Right lobe of liver (tissue), 6 donors: Measurements from ENCODE around the gene PROZ. TPM values are rescaled to one million over a fixed set of nuclear protein-coding genes. Genes with fewer than 3 reads are reported as not detected.

ENCODE experiments used
- ATAC-seq, 4 donors: fragments of 200-7000 bp; cut with Tn5 transposase; one replicate each; pipeline ENCODE4 v1.9.1; 2020; ENCODE audit warnings: mild to moderate bottlenecking in 4 of 4, moderate library complexity in 4 of 4
- DNase-seq, 3 donors: peaks; one replicate each; pipeline ENCODE4 v3.0.0-alpha.2; 2020
- H3K27ac ChIP-seq, 3 donors: fragments of 200-600 bp; one replicate each; pipeline ENCODE4 v1.8.0; 2022
- H3K27me3 ChIP-seq, 2 donors: fragments of 200-600 bp; one replicate each; pipeline ENCODE4 v1.8.0; 2022
- H3K36me3 ChIP-seq, 4 donors: fragments of 200-600 bp; sonication (generic) in 1 of 4; one replicate each; pipeline versions ENCODE4 v1.5.1 to v1.8.0; 2017 to 2022; ENCODE audit warnings: control low read depth in 1 of 4
- H3K4me1 ChIP-seq, 4 donors: fragments of 200-600 bp; sonication (generic) in 1 of 4; one replicate each; pipeline versions ENCODE4 v1.5.1 to v1.8.0; 2017 to 2022; ENCODE audit warnings: control low read depth in 1 of 4
- H3K4me3 ChIP-seq, 3 donors: fragments of 200-600 bp; one replicate each; pipeline ENCODE4 v1.8.0; 2022
- H3K9me3 ChIP-seq, 4 donors: fragments of 200-600 bp; sonication (generic) in 1 of 4; one replicate each; pipeline versions ENCODE4 v1.5.1 to v1.8.0; 2017 to 2022; ENCODE audit warnings: control low read depth in 1 of 4
- POLR2A ChIP-seq: fragments of 450-650 bp; IDR thresholded peaks from one replicate; pipeline ENCODE4 v1.6.1; 2017; ENCODE audit warnings: antibody characterized with exemption, mild to moderate bottlenecking
- WGBS: methylation state at CpG from one replicate; pipeline ENCODE4 v1.1.6; 2018; ENCODE audit warnings: low coverage, low lambda C conversion rate; ENCODE audit not compliant: insufficient coverage; ENCODE audit errors: missing lambda C conversion rate; 5-methylcytosine and 5-hydroxymethylcytosine counted together
- intact Hi-C, 2 donors: fragments of 100-400 bp; cut with DNase I; formaldehyde crosslinking; loops; one replicate each; pipeline versions ENCODE4 v1.11.2 to v1.14.1; 2022
- total RNA-seq, 6 experiments: library from RNA; depleted of rRNA in 2 of 6; stranded (reverse); fragments of >200 nt in 2 of 6; fragmentation: NEBNext Ultra II Directional in 3 of 6; extraction: Animal tissue kit (Norgen Biotek cat#: 25700) in 3 of 6; gene quantifications; one replicate each; pipeline versions ENCODE4 v1.1.0 to v1.2.4, GENCODE V29; 2016 to 2023
- TF ChIP-seq, protein P1 (sequence below), 4 donors: fragments of 200-600 bp in 3 of 4; fragments of 450-650 bp in 1 of 4; IDR thresholded peaks; one replicate each; pipeline versions ENCODE4 v1.5.1 to v1.8.0; 2016 to 2022; ENCODE audit warnings: antibody characterized with exemption in 4 of 4, mild to moderate bottlenecking in 2 of 4
- donor health status: DM: no; HTN: yes; CAD: no.
- donor health status: DM: no; HTN: no; CAD: no.
- donor health status: DM: no; HTN: no; CAD: no.
- donor health status: DM: no; HTN: yes; CAD: no.
- donor health status: DM: no; HTN: yes; CAD: no.

PROZ gene
- total RNA-seq, 6 experiments from 2014 or later, result 11.2 to 71.2 (median 56.9) TPM

DNA sequence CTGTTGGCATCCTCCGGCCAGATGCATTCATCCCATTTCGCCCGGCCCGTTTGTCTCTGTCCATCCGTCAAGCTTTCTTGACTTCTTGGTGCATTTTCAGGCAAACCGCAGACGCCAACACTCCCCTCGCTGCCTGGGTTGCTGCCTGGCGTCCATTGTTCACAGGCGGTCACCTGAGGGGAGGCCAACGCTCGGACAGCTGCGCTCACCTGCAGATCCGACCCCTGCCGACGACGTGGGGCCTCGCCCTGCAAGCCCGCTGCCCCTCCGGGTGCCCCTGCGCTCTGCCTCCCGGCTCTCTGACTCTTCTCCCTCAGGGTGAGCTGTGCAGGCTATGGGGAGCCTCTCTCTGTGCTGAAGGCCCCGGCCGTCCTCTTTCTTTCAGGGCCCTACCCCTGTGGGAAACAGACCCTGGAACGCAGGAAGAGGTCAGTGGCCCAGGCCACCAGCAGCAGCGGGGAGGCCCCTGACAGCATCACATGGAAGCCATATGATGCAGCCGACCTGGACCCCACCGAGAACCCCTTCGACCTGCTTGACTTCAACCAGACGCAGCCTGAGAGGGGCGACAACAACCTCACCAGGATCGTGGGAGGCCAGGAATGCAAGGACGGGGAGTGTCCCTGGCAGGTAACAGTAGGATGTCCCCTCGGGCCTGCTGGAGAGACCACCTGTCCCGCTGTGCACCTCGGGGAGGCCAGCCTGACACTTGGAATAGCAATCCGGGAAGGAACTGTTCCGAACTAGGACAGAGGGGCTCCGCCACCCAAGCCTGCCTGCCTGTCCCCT lies 14.8 kb upstream of the PROZ start:
- Histone ChIP-seq H3K4me3 (no peak overlapping the region), H3K36me3 (peaks cover 0 to 17% (median 0%) of the 10 kb centered on the region in 4 donors), H3K4me1 (peaks cover 0 to 15% (median 0%) of the 10 kb centered on the region in 4 donors), H3K27ac (no peak overlapping the region), H3K27me3 (no peaks in the 10 kb centered on the region), H3K9me3 (no peaks in the 10 kb centered on the region)
- intact Hi-C loops, result no loop called here
- TF ChIP-seq, protein P1, sequence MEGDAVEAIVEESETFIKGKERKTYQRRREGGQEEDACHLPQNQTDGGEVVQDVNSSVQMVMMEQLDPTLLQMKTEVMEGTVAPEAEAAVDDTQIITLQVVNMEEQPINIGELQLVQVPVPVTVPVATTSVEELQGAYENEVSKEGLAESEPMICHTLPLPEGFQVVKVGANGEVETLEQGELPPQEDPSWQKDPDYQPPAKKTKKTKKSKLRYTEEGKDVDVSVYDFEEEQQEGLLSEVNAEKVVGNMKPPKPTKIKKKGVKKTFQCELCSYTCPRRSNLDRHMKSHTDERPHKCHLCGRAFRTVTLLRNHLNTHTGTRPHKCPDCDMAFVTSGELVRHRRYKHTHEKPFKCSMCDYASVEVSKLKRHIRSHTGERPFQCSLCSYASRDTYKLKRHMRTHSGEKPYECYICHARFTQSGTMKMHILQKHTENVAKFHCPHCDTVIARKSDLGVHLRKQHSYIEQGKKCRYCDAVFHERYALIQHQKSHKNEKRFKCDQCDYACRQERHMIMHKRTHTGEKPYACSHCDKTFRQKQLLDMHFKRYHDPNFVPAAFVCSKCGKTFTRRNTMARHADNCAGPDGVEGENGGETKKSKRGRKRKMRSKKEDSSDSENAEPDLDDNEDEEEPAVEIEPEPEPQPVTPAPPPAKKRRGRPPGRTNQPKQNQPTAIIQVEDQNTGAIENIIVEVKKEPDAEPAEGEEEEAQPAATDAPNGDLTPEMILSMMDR (IDR thresholded peaks at IDR 0.05), result no peak
- no peak for ATAC-seq
- 93% methylated on average over 9 of the region's 39 CpGs for WGBS
- peak in 1 of 3 donors; percentile 48 for DNase-seq

DNA sequence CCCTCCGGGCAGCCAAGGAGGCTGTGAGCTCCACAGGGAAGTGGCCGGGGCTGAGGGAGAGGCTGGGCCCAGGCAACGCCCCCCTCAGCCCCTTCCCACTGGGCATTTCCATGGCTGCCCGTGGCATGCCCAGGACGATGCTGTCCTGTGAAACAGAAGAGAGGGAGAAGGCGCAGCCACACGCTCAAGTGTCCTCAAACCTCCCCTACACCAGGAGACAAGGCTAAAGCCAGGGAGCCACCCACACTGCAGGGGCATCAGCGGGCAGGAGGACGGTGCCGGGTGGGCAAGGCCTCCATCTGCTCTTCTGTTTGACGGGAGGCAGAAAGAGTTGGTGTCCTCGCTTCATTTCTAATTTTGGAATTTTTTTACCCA lies 14.2 kb upstream of the PROZ start:
- intact Hi-C loops, result no loop called here
- H3K4me3 ChIP-seq, result no peak overlapping the region
- 100% methylated on average over 4 of the region's 12 CpGs for WGBS
- H3K4me1 ChIP-seq, result peaks cover 0 to 10% (median under 1%) of the 10 kb centered on the region in 4 donors
- peaks cover 0 to 17% (median 0%) of the 10 kb centered on the region in 4 donors for H3K36me3 ChIP-seq
- peak in 1 of 4 donors; percentile 5 for ATAC-seq
- no peak for DNase-seq
- no peak overlapping the region for H3K27ac ChIP-seq
- no peaks in the 10 kb centered on the region for H3K27me3 ChIP-seq
- no peaks in the 10 kb centered on the region for H3K9me3 ChIP-seq
- TF ChIP-seq, protein P1 (IDR thresholded peaks at IDR 0.05), result no peak
- TF ChIP-seq POLR2A, result no peak

DNA sequence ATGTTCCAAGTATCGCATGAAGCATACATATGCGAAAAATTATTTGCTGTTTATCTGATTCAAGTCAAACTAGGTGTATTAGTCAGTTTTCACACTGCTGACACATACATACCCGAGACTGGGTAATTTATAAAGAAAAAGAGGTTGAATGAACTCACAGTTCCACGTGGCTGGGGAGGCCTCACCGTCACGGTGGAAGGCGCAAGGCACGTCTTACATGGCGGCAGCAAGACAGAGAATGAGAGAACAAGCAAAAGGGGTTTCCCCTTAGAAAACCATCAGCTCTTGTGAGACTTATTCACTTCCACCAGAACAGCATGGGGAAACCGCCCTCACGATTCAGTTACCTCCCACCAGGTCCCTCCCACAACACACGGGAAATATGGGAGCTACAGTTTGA lies 13.0 kb upstream of the PROZ start:
- DNase-seq (no peak), ATAC-seq (no peak)
- intact Hi-C loops, result no loop called here
- H3K4me1 ChIP-seq, result peaks cover 0 to 9% (median 5%) of the 10 kb centered on the region in 4 donors
- no peaks in the 10 kb centered on the region for H3K27me3 ChIP-seq
- no peaks in the 10 kb centered on the region for H3K9me3 ChIP-seq
- H3K36me3 ChIP-seq, result peaks cover 0 to 17% (median 0%) of the 10 kb centered on the region in 4 donors
- TF ChIP-seq POLR2A, result no peak
- TF ChIP-seq, protein P1 (IDR thresholded peaks at IDR 0.05), result no peak
- no peak overlapping the region for H3K27ac ChIP-seq
- 81% methylated on average over 4 of the region's 12 CpGs for WGBS
- no peak overlapping the region for H3K4me3 ChIP-seq

DNA sequence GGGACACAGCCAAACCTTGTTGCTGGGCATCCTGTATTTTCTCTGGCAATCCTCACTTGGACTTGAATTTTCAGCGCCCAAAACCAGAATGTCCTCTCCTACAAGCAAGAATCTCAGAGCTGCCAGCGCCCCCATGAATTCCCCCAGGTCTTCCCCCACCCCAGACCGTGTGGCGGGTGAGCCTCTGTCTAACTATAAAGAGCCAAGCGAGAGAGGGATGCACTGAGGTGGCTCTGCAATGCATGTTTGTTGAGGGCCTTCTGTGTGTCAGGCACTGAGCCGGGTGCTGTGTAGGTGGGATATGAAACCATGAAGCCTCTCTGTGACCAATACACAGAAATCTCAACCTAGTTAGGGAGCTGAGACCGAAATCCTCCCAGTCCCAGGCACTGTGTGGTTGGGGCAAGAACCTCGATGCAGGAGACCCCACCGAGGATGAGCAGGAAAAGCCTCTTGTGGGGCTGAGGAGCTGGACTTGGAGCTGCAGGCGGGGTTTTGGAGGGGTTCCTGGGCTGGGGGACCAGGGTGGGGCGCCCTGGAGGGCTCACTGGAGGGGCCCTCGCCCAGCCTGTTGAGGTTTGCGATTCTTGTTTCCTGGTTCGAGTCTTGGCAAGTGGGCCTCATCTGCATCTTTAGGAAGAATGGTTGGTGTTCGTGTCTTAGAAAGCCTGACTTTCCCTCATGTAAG lies 12.4 kb upstream of the PROZ start:
- Histone ChIP-seq H3K27me3 (no peaks in the 10 kb centered on the region), H3K4me3 (no peak overlapping the region), H3K27ac (no peak overlapping the region), H3K4me1 (peaks cover 0 to 9% (median 5%) of the 10 kb centered on the region in 4 donors), H3K36me3 (peaks cover 0 to 12% (median 0%) of the 10 kb centered on the region in 4 donors), H3K9me3 (no peaks in the 10 kb centered on the region)
- TF ChIP-seq POLR2A, result no peak
- TF ChIP-seq, protein P1 (IDR thresholded peaks at IDR 0.05), result no peak
- WGBS, result 86% methylated on average over 5 of the region's 15 CpGs
- intact Hi-C loops, result no loop called here
- DNase-seq (peak in 1 of 3 donors; percentile 43), ATAC-seq (no peak)
